ENCODE measurements around the gene PCDHGB5. TPM values are rescaled to one million over a fixed set of nuclear protein-coding genes. Genes with fewer than 3 reads are reported as not detected.
"Not testable (repeated sequence)": the region's sequence is repeated elsewhere in the genome, so short reads cannot be mapped to it uniquely, and the experiment has no call there.

PCDHGB5 gene
- total RNA-seq, 1 donor from 2014 or later, result 15.0 TPM

- H3K9me3 ChIP-seq, result peaks cover 83% of the 10 kb centered on the region
- DNase-seq (ENCODE audit: extremely low spot score in 2 of 2), result peak in 1 of 2 donors; percentile 75
- intact Hi-C loops (cut with DNase I), result loop anchor here (10.0 kb wide), 2 partner anchors 107 to 147 kb away; no protein-coding TSS in a partner anchor
Observed at GRCh38 chr5:141417494-141418172, 19.9 kb downstream of the PCDHGB5 start, which contains the start of gene PCDHGB7. Gene PCDHGB7 (plus strand): TSS chr5:141417677. CDS start chr5:141417860, 183 bp downstream.

GRCh38 chr5:141419074-141419880, 21.5 kb downstream of the PCDHGB5 start:
- H3K36me3 ChIP-seq, result peaks cover 0 to 4% of the 10 kb centered on the region in 2 donors
- no peaks in the 10 kb centered on the region for H3K27me3 ChIP-seq
- TF ChIP-seq CTCF (IDR thresholded peaks at IDR 0.05) (no peak), POLR2A (IDR thresholded peaks at IDR 0.05) (no peak), POLR2AphosphoS5 (IDR thresholded peaks at IDR 0.05; ENCODE audit: insufficient read depth in 1 of 2, low read depth in 1 of 2) (no peak)
- peak overlapping the region in 1 of 2 donors; percentile 17 for H3K4me3 ChIP-seq
- intact Hi-C loops (cut with DNase I), result loop anchor here (10.0 kb wide), 2 partner anchors 106 to 146 kb away; no protein-coding TSS in a partner anchor
- peaks cover 83% of the 10 kb centered on the region for H3K9me3 ChIP-seq
- no peaks in the 10 kb centered on the region for H3K4me1 ChIP-seq
- peak in 1 of 2 donors; percentile 34 for DNase-seq (ENCODE audit: extremely low spot score in 2 of 2)
- no peak overlapping the region for H3K27ac ChIP-seq

More at GRCh38 chr5:141417494-141418172, 19.9 kb downstream of the PCDHGB5 start, which contains the start of gene PCDHGB7:
- Histone ChIP-seq H3K4me3 (peak within 1 kb of the TSS; percentile 26 to 37), H3K27ac (peak within 1 kb of the TSS; percentile 30)
- not testable (repeated sequence) for H3K27me3 ChIP-seq, H3K36me3 ChIP-seq, H3K4me1 ChIP-seq
- peak in 2 of 3 experiments; percentile 32 to 41 for TF ChIP-seq CTCF (IDR thresholded peaks at IDR 0.05)
- TF ChIP-seq POLR2AphosphoS5 (IDR thresholded peaks at IDR 0.05; ENCODE audit: insufficient read depth in 1 of 2, low read depth in 1 of 2), result peak in 1 of 2 donors; percentile 43

- DNase-seq (ENCODE audit: extremely low spot score in 2 of 2), result peak in 1 of 2 donors; percentile 34
- intact Hi-C loops (cut with DNase I), result no loop called here
- peaks cover 88% of the 10 kb centered on the region for H3K9me3 ChIP-seq
Observed at GRCh38 chr5:141420855-141421488, 23.2 kb downstream of the PCDHGB5 start, which contains the start of gene PCDHGA11. Gene PCDHGA11 (plus strand): TSS chr5:141421051. CDS start chr5:141421228, 177 bp downstream.

GRCh38 chr5:141421489-141421855, 23.7 kb downstream of the PCDHGB5 start:
- no peaks in the 10 kb centered on the region for H3K27me3 ChIP-seq
- no peaks in the 10 kb centered on the region for H3K4me1 ChIP-seq
- DNase-seq (ENCODE audit: extremely low spot score in 2 of 2), result peak in 1 of 2 donors; percentile 29
- peak overlapping the region; percentile 3 to 8 for H3K4me3 ChIP-seq
- H3K27ac ChIP-seq, result no peak overlapping the region
- H3K9me3 ChIP-seq, result peaks cover 90% of the 10 kb centered on the region
- TF ChIP-seq POLR2AphosphoS5 (IDR thresholded peaks at IDR 0.05; ENCODE audit: insufficient read depth in 1 of 2, low read depth in 1 of 2), result no peak
- no peak for TF ChIP-seq CTCF (IDR thresholded peaks at IDR 0.05)
- no peak for TF ChIP-seq POLR2A (IDR thresholded peaks at IDR 0.05)
- H3K36me3 ChIP-seq, result peaks cover 0 to 4% of the 10 kb centered on the region in 2 donors
- intact Hi-C loops (cut with DNase I), result no loop called here

More at GRCh38 chr5:141420855-141421488, 23.2 kb downstream of the PCDHGB5 start, which contains the start of gene PCDHGA11:
- TF ChIP-seq POLR2A (IDR thresholded peaks at IDR 0.05) (no peak), CTCF (IDR thresholded peaks at IDR 0.05) (peak in 1 of 3 experiments; percentile 13)
- H3K27ac ChIP-seq, result no peak within 1 kb of the TSS
- H3K27me3 ChIP-seq, result no peaks in the 10 kb centered on the region
- no peaks in the 10 kb centered on the region for H3K4me1 ChIP-seq
- H3K4me3 ChIP-seq, result peak within 1 kb of the TSS; percentile 3 to 17
- H3K36me3 ChIP-seq, result peaks cover 0 to 4% of the 10 kb centered on the region in 2 donors
